MM.1S (cell line): ENCODE results near the gene FARSA.

Experiments
- EZH2 ChIP-seq: fragments of 300-600 bp; sonication (generic); optimal IDR thresholded peaks from 2 replicates; pipeline ENCODE3; 2017; ENCODE audit warnings: low read depth, mild to moderate bottlenecking, antibody characterized with exemption, low read length, mixed read lengths
- EZH2phosphoT487 ChIP-seq: fragments of 300-600 bp; sonication (generic); IDR thresholded peaks from 2 replicates; pipeline ENCODE4 v1.6.1; 2018; ENCODE audit warnings: antibody characterized with exemption, low read length
- TF ChIP-seq, protein P1 (sequence below): fragments of 300-600 bp; sonication (generic); IDR thresholded peaks from 2 replicates; pipeline ENCODE4 v1.5.1; 2016; ENCODE audit warnings: antibody characterized with exemption, low read length, mixed read lengths

GRCh38 chr19:12907166-12907565 lies 26.3 kb downstream of the FARSA start:
- TF ChIP-seq EZH2 (no peak), EZH2phosphoT487 (no peak)
- TF ChIP-seq, protein P1, sequence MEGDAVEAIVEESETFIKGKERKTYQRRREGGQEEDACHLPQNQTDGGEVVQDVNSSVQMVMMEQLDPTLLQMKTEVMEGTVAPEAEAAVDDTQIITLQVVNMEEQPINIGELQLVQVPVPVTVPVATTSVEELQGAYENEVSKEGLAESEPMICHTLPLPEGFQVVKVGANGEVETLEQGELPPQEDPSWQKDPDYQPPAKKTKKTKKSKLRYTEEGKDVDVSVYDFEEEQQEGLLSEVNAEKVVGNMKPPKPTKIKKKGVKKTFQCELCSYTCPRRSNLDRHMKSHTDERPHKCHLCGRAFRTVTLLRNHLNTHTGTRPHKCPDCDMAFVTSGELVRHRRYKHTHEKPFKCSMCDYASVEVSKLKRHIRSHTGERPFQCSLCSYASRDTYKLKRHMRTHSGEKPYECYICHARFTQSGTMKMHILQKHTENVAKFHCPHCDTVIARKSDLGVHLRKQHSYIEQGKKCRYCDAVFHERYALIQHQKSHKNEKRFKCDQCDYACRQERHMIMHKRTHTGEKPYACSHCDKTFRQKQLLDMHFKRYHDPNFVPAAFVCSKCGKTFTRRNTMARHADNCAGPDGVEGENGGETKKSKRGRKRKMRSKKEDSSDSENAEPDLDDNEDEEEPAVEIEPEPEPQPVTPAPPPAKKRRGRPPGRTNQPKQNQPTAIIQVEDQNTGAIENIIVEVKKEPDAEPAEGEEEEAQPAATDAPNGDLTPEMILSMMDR = no peak
